Measurements from ENCODE around the gene PPIAL4G.
A peak's percentile ranks its signal among the peaks of the same experiment; 100 is the strongest.
"Not testable (repeated sequence)": the region's sequence is repeated elsewhere in the genome, so short reads cannot be mapped to it uniquely, and the experiment has no call there.

Gene PPIAL4G

GRCh38 chr1:148483029-148483428 is at the start of gene PPIAL4G:
Gene PPIAL4G (minus strand): TSS chr1:148483302. CDS start chr1:148483252, 50 bp downstream.
- not testable (repeated sequence) for DNase-seq

- DNase-seq, result not testable (repeated sequence)
Observed at GRCh38 chr1:148532158-148532557, 49.1 kb upstream of the PPIAL4G start.

- DNase-seq, result peak in 2 of 4 experiments; percentile 22 to 52
Observed at GRCh38 chr1:148529101-148529567, 46.0 kb upstream of the PPIAL4G start.

- DNase-seq, result not testable (repeated sequence)
Observed at GRCh38 chr1:148528591-148528990, 45.5 kb upstream of the PPIAL4G start.

GRCh38 chr1:148526587-148526986 is 43.5 kb upstream of the PPIAL4G start:
- not testable (repeated sequence) for DNase-seq

GRCh38 chr1:148523205-148524144 is 40.4 kb upstream of the PPIAL4G start:
- DNase-seq, result not testable (repeated sequence)

- DNase-seq, result peak; percentile 65 to 92 (median 82)
Observed at GRCh38 chr1:148522561-148523204, 39.6 kb upstream of the PPIAL4G start.

GRCh38 chr1:148522072-148522471 is 39.0 kb upstream of the PPIAL4G start:
- peak; percentile 39 to 65 (median 53) for DNase-seq

GRCh38 chr1:148514310-148514709 is 31.2 kb upstream of the PPIAL4G start:
- DNase-seq, result not testable (repeated sequence)

- not testable (repeated sequence) for DNase-seq
Observed at GRCh38 chr1:148512571-148513184, 29.6 kb upstream of the PPIAL4G start.

- DNase-seq, result not testable (repeated sequence)
Observed at GRCh38 chr1:148493933-148494332, 10.8 kb upstream of the PPIAL4G start.

- not testable (repeated sequence) for DNase-seq
Observed at GRCh38 chr1:148481134-148481533, 2.0 kb downstream of the PPIAL4G start.

GRCh38 chr1:148459694-148460093 is 23.4 kb downstream of the PPIAL4G start:
- DNase-seq, result not testable (repeated sequence)

GRCh38 chr1:148458901-148459581 is 24.1 kb downstream of the PPIAL4G start:
- peak in 2 of 4 experiments; percentile 3 to 12 for DNase-seq

GRCh38 chr1:148458398-148458797 is 24.7 kb downstream of the PPIAL4G start:
- DNase-seq, result not testable (repeated sequence)

- DNase-seq, result not testable (repeated sequence)
Observed at GRCh38 chr1:148452845-148453244, 30.3 kb downstream of the PPIAL4G start.

- not testable (repeated sequence) for DNase-seq
Observed at GRCh38 chr1:148439654-148440325, 43.3 kb downstream of the PPIAL4G start.

- DNase-seq, result no peak
Observed at GRCh38 chr1:148435406-148435805, 47.7 kb downstream of the PPIAL4G start.

- DNase-seq, result no peak
Observed at GRCh38 chr1:148434832-148435231, 48.3 kb downstream of the PPIAL4G start.

GRCh38 chr1:148432916-148433317 is 50.2 kb downstream of the PPIAL4G start:
- DNase-seq, result not testable (repeated sequence)

Measured in activated CD4-positive, CD25-positive, alpha-beta regulatory T cell (primary cell).